Cardiac muscle cell (in vitro differentiated cells and primary cell): ENCODE data around the gene RASA3. TPM values are rescaled to one million over a fixed set of nuclear protein-coding genes. Genes with fewer than 3 reads are reported as not detected.

Experiments used
- DNase-seq, 2 donors: peaks; one replicate each; pipeline versions ENCODE4 v3.0.0 to v3.0.0-alpha.2; 2010 to 2017; ENCODE audit warnings: low read depth in 1 of 2, low spot score in 1 of 2
- H3K27ac ChIP-seq: fragments of 200-600 bp; sonication (generic); 2 replicates; pipeline ENCODE4 v1.5.1; 2016
- H3K27me3 ChIP-seq: fragments of 200-600 bp; sonication (generic); 2 replicates; pipeline ENCODE4 v1.6.0; 2016; ENCODE audit warnings: control low read depth
- H3K36me3 ChIP-seq: fragments of 200-600 bp; sonication (generic); 2 replicates; pipeline ENCODE4 v1.5.1; 2016; ENCODE audit warnings: control low read depth
- H3K4me1 ChIP-seq: fragments of 200-600 bp; sonication (generic); 2 replicates; pipeline ENCODE4 v1.8.1; 2017; ENCODE audit warnings: low read depth, mild to moderate bottlenecking, mixed run types
- H3K4me3 ChIP-seq: fragments of 200-600 bp; sonication (generic); 2 replicates; pipeline ENCODE4 v1.5.1; 2016; ENCODE audit warnings: mild to moderate bottlenecking
- H3K9me3 ChIP-seq: fragments of 200-600 bp; sonication (generic); 2 replicates; pipeline ENCODE4 v1.5.1; 2017; ENCODE audit warnings: low read depth, mild to moderate bottlenecking, control low read depth
- CTCF ChIP-seq: IDR thresholded peaks from 2 replicates; pipeline ENCODE4 v1.5.1; 2012; ENCODE audit warnings: low read depth, mild to moderate bottlenecking, low read length
- polyA plus RNA-seq: library from polyadenylated mRNA; unstranded; fragments of >200 nt; fragmentation: Nextera tagmentation; extraction: Ambion mirVana; gene quantifications from 2 replicates; pipeline ENCODE4 v1.2.1, GENCODE V29; 2016
- total RNA-seq: library from RNA; depleted of rRNA; stranded (reverse); fragments of >200 nt; gene quantifications from 2 replicates; pipeline ENCODE4 v1.2.3, GENCODE V29; 2016

Gene RASA3
- total and polyA plus RNA-seq, 2 experiments from 2014 or later: 14.0 to 26.0 TPM

GRCh38 chr13:113962386-113962785, 170.0 kb downstream of the RASA3 start:
- Histone ChIP-seq H3K4me1 (no peaks in the 10 kb centered on the region), H3K4me3 (no peak overlapping the region), H3K36me3 (no peaks in the 10 kb centered on the region), H3K27me3 (no peaks in the 10 kb centered on the region), H3K27ac (no peak overlapping the region), H3K9me3 (no peaks in the 10 kb centered on the region)
- no peak for TF ChIP-seq CTCF
- no peak for DNase-seq

GRCh38 chr13:113960276-113960948, 172.0 kb downstream of the RASA3 start:
- H3K4me1 ChIP-seq: no peaks in the 10 kb centered on the region
- no peaks in the 10 kb centered on the region for H3K9me3 ChIP-seq
- TF ChIP-seq CTCF: no peak
- H3K4me3 ChIP-seq: no peak overlapping the region
- no peak for DNase-seq
- no peaks in the 10 kb centered on the region for H3K27me3 ChIP-seq
- no peaks in the 10 kb centered on the region for H3K36me3 ChIP-seq
- H3K27ac ChIP-seq: no peak overlapping the region

- Histone ChIP-seq H3K4me3 (no peak overlapping the region), H3K27me3 (no peaks in the 10 kb centered on the region), H3K27ac (no peak overlapping the region), H3K36me3 (no peaks in the 10 kb centered on the region), H3K9me3 (no peaks in the 10 kb centered on the region), H3K4me1 (no peaks in the 10 kb centered on the region)
- TF ChIP-seq CTCF: no peak
- DNase-seq: no peak
These were observed 173.2 kb downstream of the RASA3 start for GRCh38 chr13:113959198-113959597.

GRCh38 chr13:113958373-113958772, 174.1 kb downstream of the RASA3 start:
- no peak overlapping the region for H3K27ac ChIP-seq
- no peaks in the 10 kb centered on the region for H3K9me3 ChIP-seq
- no peak overlapping the region for H3K4me3 ChIP-seq
- DNase-seq: no peak
- no peaks in the 10 kb centered on the region for H3K4me1 ChIP-seq
- H3K27me3 ChIP-seq: no peaks in the 10 kb centered on the region
- no peaks in the 10 kb centered on the region for H3K36me3 ChIP-seq
- TF ChIP-seq CTCF: no peak

GRCh38 chr13:113956571-113956970, 175.9 kb downstream of the RASA3 start:
- Histone ChIP-seq H3K4me3 (no peak overlapping the region), H3K27ac (no peak overlapping the region), H3K36me3 (no peaks in the 10 kb centered on the region), H3K9me3 (no peaks in the 10 kb centered on the region), H3K27me3 (no peaks in the 10 kb centered on the region), H3K4me1 (no peaks in the 10 kb centered on the region)
- no peak for DNase-seq
- no peak for TF ChIP-seq CTCF

GRCh38 chr13:113955691-113956090, 176.7 kb downstream of the RASA3 start:
- no peak for DNase-seq
- H3K4me1 ChIP-seq: no peaks in the 10 kb centered on the region
- H3K27ac ChIP-seq: no peak overlapping the region
- TF ChIP-seq CTCF: no peak
- no peaks in the 10 kb centered on the region for H3K9me3 ChIP-seq
- H3K4me3 ChIP-seq: no peak overlapping the region
- H3K36me3 ChIP-seq: no peaks in the 10 kb centered on the region
- H3K27me3 ChIP-seq: no peaks in the 10 kb centered on the region
